IMR-90 (cell line): Measurements from ENCODE around the gene SLC1A7. TPM values are rescaled to one million over a fixed set of nuclear protein-coding genes. Genes with fewer than 3 reads are reported as not detected.
A peak's percentile ranks its signal among the peaks of the same experiment; 100 is the strongest.

Experiments
- ATAC-seq: fragments of 200-7000 bp; cut with Tn5 transposase; 2 replicates; pipeline ENCODE4 v1.9.1; 2020; ENCODE audit warnings: low read depth, mild to moderate bottlenecking, moderate library complexity
- BruUV-seq: library from RNA; stranded (reverse); fragments of 400-500 nt; replicated peaks from 2 replicates; lab custom pipeline; 2021; lab: Mats Ljungman, UMichigan
- CTCF ChIA-PET: fragments of 300-600 bp; formaldehyde crosslinking; extraction: SDS; loops from one replicate; lab custom pipeline; 2021; ENCODE audit warnings: antibody characterized with exemption; lab: Yijun Ruan, JAX
- POLR2A ChIA-PET: fragments of 300-600 bp; sonication (Branson Sonifier 250); formaldehyde crosslinking; loops from one replicate; lab custom pipeline; 2022; ENCODE audit warnings: antibody characterized with exemption; ENCODE audit not compliant: unreplicated experiment; lab: Charles Lee
- DNase-seq: peaks from one replicate; pipeline ENCODE4 v3.0.0; 2013
- H2AFZ ChIP-seq: replicated peaks from 2 replicates; pipeline ENCODE3; 2013; ENCODE audit warnings: low read length, mild to moderate bottlenecking; ENCODE audit not compliant: poor library complexity
- H2AK5ac ChIP-seq: 2 replicates; pipeline ENCODE4 v1.6.1; 2013; ENCODE audit warnings: low read depth, low read length, inconsistent platforms
- H2AK9ac ChIP-seq: replicated peaks from 2 replicates; pipeline ENCODE3; 2013; ENCODE audit warnings: mild to moderate bottlenecking, low read depth, low read length, moderate library complexity; ENCODE audit not compliant: poor library complexity
- H2BK120ac ChIP-seq: 2 replicates; pipeline ENCODE4 v1.6.1; 2013; ENCODE audit warnings: low read depth, low read length, inconsistent platforms
- H2BK15ac ChIP-seq: 3 replicates; pipeline ENCODE4 v1.6.1; 2013; ENCODE audit warnings: low read depth, low read length, inconsistent platforms
- H2BK20ac ChIP-seq: 2 replicates; pipeline ENCODE4 v1.6.1; 2013; ENCODE audit warnings: low read depth, mild to moderate bottlenecking, inconsistent platforms, low read length, moderate library complexity
- H2BK5ac ChIP-seq: 2 replicates; pipeline ENCODE4 v1.6.1; 2013; ENCODE audit warnings: mild to moderate bottlenecking, low read depth, low read length, inconsistent platforms; ENCODE audit not compliant: poor library complexity, severe bottlenecking
- H3K14ac ChIP-seq: replicated peaks from 2 replicates; pipeline ENCODE4 v1.6.1; 2013; ENCODE audit warnings: low read depth, low read length, inconsistent platforms
- H3K18ac ChIP-seq: 2 replicates; pipeline ENCODE4 v1.6.1; 2013; ENCODE audit warnings: low read depth, low read length, control low read depth
- H3K23ac ChIP-seq: 2 replicates; pipeline ENCODE4 v1.6.1; 2013; ENCODE audit warnings: low read depth, low read length, inconsistent platforms
- H3K27ac ChIP-seq: 2 replicates; pipeline ENCODE4 v1.5.1; 2013; ENCODE audit warnings: mild to moderate bottlenecking, control low read depth, low read length; ENCODE audit not compliant: insufficient read depth
- H3K27me3 ChIP-seq: 2 replicates; pipeline ENCODE4 v1.6.1; 2013; ENCODE audit warnings: low read length; ENCODE audit not compliant: control insufficient read depth, insufficient read depth
- H3K36me3 ChIP-seq: 2 replicates; pipeline ENCODE4 v1.6.1; 2013; ENCODE audit warnings: low read length, mixed read lengths; ENCODE audit not compliant: control insufficient read depth, insufficient read depth
- H3K4ac ChIP-seq: 2 replicates; pipeline ENCODE4 v1.6.1; 2013; ENCODE audit warnings: low read depth, low read length, inconsistent platforms
- H3K4me1 ChIP-seq: 2 replicates; pipeline ENCODE4 v1.6.1; 2013; ENCODE audit warnings: low read length, mixed read lengths; ENCODE audit not compliant: control insufficient read depth, insufficient read depth
- H3K4me2 ChIP-seq: 2 replicates; pipeline ENCODE4 v1.6.1; 2013; ENCODE audit warnings: low read depth, mild to moderate bottlenecking, control low read depth, low read length, moderate library complexity
- H3K4me3 ChIP-seq: 2 replicates; pipeline ENCODE4 v1.5.1; 2013; ENCODE audit warnings: low read depth, mild to moderate bottlenecking, control low read depth, low read length, moderate library complexity; ENCODE audit not compliant: insufficient read depth
- H3K56ac ChIP-seq: 2 replicates; pipeline ENCODE4 v1.6.1; 2013; ENCODE audit warnings: low read length, inconsistent platforms; ENCODE audit not compliant: insufficient read depth; ENCODE audit errors: extremely low read depth
- H3K79me1 ChIP-seq, 2 experiments: 2 replicates each; pipeline ENCODE4 v1.6.1; 2013; ENCODE audit warnings: low read length in 2 of 2, inconsistent platforms in 1 of 2, low read depth in 1 of 2
- H3K9ac ChIP-seq: 2 replicates; pipeline ENCODE4 v1.6.1; 2013; ENCODE audit warnings: low read depth, low read length, control low read depth
- H3K9me1 ChIP-seq: 2 replicates; pipeline ENCODE4 v1.6.1; 2013; ENCODE audit warnings: low read length, inconsistent platforms; ENCODE audit not compliant: insufficient read depth
- H3K9me3 ChIP-seq: 2 replicates; pipeline ENCODE4 v1.6.1; 2013; ENCODE audit warnings: low read length; ENCODE audit not compliant: control insufficient read depth, insufficient read depth
- H4K20me1 ChIP-seq: 2 replicates; pipeline ENCODE4 v1.6.1; 2013; ENCODE audit warnings: low read length, inconsistent platforms; ENCODE audit not compliant: insufficient read depth
- H4K5ac ChIP-seq: 2 replicates; pipeline ENCODE4 v1.6.1; 2013; ENCODE audit warnings: mild to moderate bottlenecking, low read depth, low read length, control low read depth
- H4K8ac ChIP-seq, 2 experiments: 2 replicates each; pipeline ENCODE4 v1.6.1; 2013; ENCODE audit warnings: low read depth in 2 of 2, low read length in 2 of 2, control low read depth in 1 of 2, inconsistent platforms in 1 of 2
- H4K91ac ChIP-seq: 2 replicates; pipeline ENCODE4 v1.6.1; 2013; ENCODE audit warnings: low read depth, low read length, inconsistent platforms; ENCODE audit not compliant: insufficient read depth
- BHLHE40 ChIP-seq: fragments of 150-350 bp; IDR thresholded peaks from 2 replicates; pipeline ENCODE4 v1.6.1; 2016; ENCODE audit warnings: mild to moderate bottlenecking, low read depth, low read length
- CEBPB ChIP-seq: IDR thresholded peaks from 2 replicates; pipeline ENCODE4 v1.6.1; 2012; ENCODE audit warnings: low read depth, low read length, improper control_type of control experiment
- CHD1 ChIP-seq: IDR thresholded peaks from 2 replicates; pipeline ENCODE4 v1.6.1; 2012; ENCODE audit warnings: low read depth, low read length, improper control_type of control experiment
- CTCF ChIP-seq: conservative IDR thresholded peaks from 2 replicates; pipeline ENCODE4 v1.5.1; 2012; ENCODE audit warnings: mild to moderate bottlenecking, low read depth, low read length, improper control_type of control experiment
- ELK1 ChIP-seq: fragments of 150-350 bp; IDR thresholded peaks from 2 replicates; pipeline ENCODE4 v1.6.1; 2016; ENCODE audit warnings: low read depth, mild to moderate bottlenecking, low read length, moderate library complexity, borderline replicate concordance
- FOS ChIP-seq: fragments of 150-350 bp; IDR thresholded peaks from 2 replicates; pipeline ENCODE4 v1.6.1; 2016; ENCODE audit warnings: low read depth, low read length
- MAFK ChIP-seq: IDR thresholded peaks from 2 replicates; pipeline ENCODE4 v1.6.1; 2012; ENCODE audit warnings: low read depth, low read length, improper control_type of control experiment
- MAZ ChIP-seq: IDR thresholded peaks from 2 replicates; pipeline ENCODE4 v1.6.1; 2012; ENCODE audit warnings: low read depth, mild to moderate bottlenecking, low read length, improper control_type of control experiment, moderate library complexity, borderline replicate concordance
- MXI1 ChIP-seq: IDR thresholded peaks from 2 replicates; pipeline ENCODE4 v1.6.1; 2012; ENCODE audit warnings: low read depth, mild to moderate bottlenecking, low read length, moderate library complexity, borderline replicate concordance
- POLR2A ChIP-seq: IDR thresholded peaks from 2 replicates; pipeline ENCODE4 v1.6.1; 2012; ENCODE audit warnings: mild to moderate bottlenecking, low read depth, low read length
- RAD21 ChIP-seq: IDR thresholded peaks from 2 replicates; pipeline ENCODE4 v1.6.1; 2012; ENCODE audit warnings: low read length, improper control_type of control experiment
- RCOR1 ChIP-seq: IDR thresholded peaks from 2 replicates; pipeline ENCODE4 v1.6.1; 2012; ENCODE audit warnings: mild to moderate bottlenecking, low read length, improper control_type of control experiment; ENCODE audit not compliant: insufficient replicate concordance
- RFX5 ChIP-seq: IDR thresholded peaks from 2 replicates; pipeline ENCODE4 v1.8.0; 2012; ENCODE audit warnings: low read depth, mild to moderate bottlenecking, low read length, moderate library complexity
- SMC3 ChIP-seq: fragments of 150-350 bp; IDR thresholded peaks from 2 replicates; pipeline ENCODE4 v1.6.1; 2016; ENCODE audit warnings: low read depth, mild to moderate bottlenecking, antibody characterized with exemption, low read length, moderate library complexity
- USF2 ChIP-seq: fragments of 150-350 bp; IDR thresholded peaks from 2 replicates; pipeline ENCODE4 v1.6.1; 2017; ENCODE audit warnings: mild to moderate bottlenecking, antibody characterized with exemption, low read length, low read depth
- WGBS, 2 experiments: methylation state at CpG; one replicate each; pipeline versions ENCODE4 v1.1.5 to v1.1.7; 2013; ENCODE audit warnings: missing lambda C conversion rate in 2 of 2; ENCODE audit not compliant: insufficient read length in 1 of 2; ENCODE audit errors: extremely low coverage in 2 of 2; 5-methylcytosine and 5-hydroxymethylcytosine counted together
- dilution Hi-C: fragments of 300-500 bp; cut with HindIII; formaldehyde crosslinking; loops from one replicate; pipeline ENCODE4 v1.14.3; 2018; ENCODE audit warnings: low sequenced_read_pairs; ENCODE audit not compliant: unreplicated experiment
- in situ Hi-C: fragments of 300-500 bp; cut with MboI; formaldehyde crosslinking; loops from 3 replicates; pipeline ENCODE4 v1.14.3; 2019; ENCODE audit warnings: low sequenced_read_pairs, inconsistent platforms, mixed read lengths
- intact Hi-C: fragments of 100-400 bp; cut with micrococcal nuclease; formaldehyde crosslinking; loops from 2 replicates; pipeline ENCODE4 v1.10.0; 2022
- polyA plus RNA-seq, 3 experiments: library from polyadenylated mRNA; depleted of rRNA; stranded (reverse); fragments of >200 nt; gene quantifications; 2 replicates each; pipeline ENCODE4 v1.2.3, GENCODE V29; 2012; ENCODE audit warnings: low replicate concordance in 1 of 3
- total RNA-seq: library from RNA; depleted of rRNA; stranded (reverse); fragments of >200 nt; gene quantifications from 2 replicates; pipeline ENCODE4 v1.2.3, GENCODE V29; 2012

SLC1A7 gene
- total and polyA plus RNA-seq, 2 of the 4 experiments (the other 2 are of a cell fraction): 0.05 TPM; not detected in 1

- Histone ChIP-seq H3K79me1 (no peaks in the 10 kb centered on the region), H4K20me1 (no peaks in the 10 kb centered on the region), H3K27ac (peak overlapping the region; percentile 94; the same call in 1 of the 2 replicates), H3K4me2 (no peak overlapping the region), H3K4me3 (no peak overlapping the region), H2AK9ac (peak overlapping the region; percentile 57), H3K18ac (peak overlapping the region; percentile 94), H4K5ac (peak overlapping the region; percentile 86), H2BK5ac (peak overlapping the region; percentile 98), H2BK120ac (peak overlapping the region; percentile 100), H3K23ac (peak overlapping the region; percentile 57; the same call in 1 of the 2 replicates), H3K9me1 (peaks cover 17% of the 10 kb centered on the region), H2BK15ac (peak overlapping the region; percentile 94), H3K56ac (peak overlapping the region; percentile 93; the same call in 1 of the 2 replicates), H3K14ac (peak overlapping the region; percentile 93), H3K9ac (no peak overlapping the region), H3K27me3 (no peaks in the 10 kb centered on the region), H3K4me1 (peaks cover 32% of the 10 kb centered on the region), H2BK20ac (peak overlapping the region; percentile 98), H3K36me3 (no peaks in the 10 kb centered on the region), H2AK5ac (peak overlapping the region; percentile 72), H4K8ac (peak overlapping the region; percentile 65 to 97), H3K9me3 (no peaks in the 10 kb centered on the region), H3K4ac (peak overlapping the region; percentile 99), H2AFZ (peak overlapping the region; percentile 5), H4K91ac (peak overlapping the region; percentile 98)
- dilution Hi-C loops (no loop called here), intact Hi-C loops (loop anchor here (5.0 kb wide), 1 partner anchor 38 kb away; no protein-coding TSS in a partner anchor), in situ Hi-C loops (no loop called here)
- ChIA-PET POLR2A (interaction anchor here (0.5 to 1.7 kb wide), 3 partner anchors 10 to 51 kb away, joined by 3 to 7 read pairs (median 4); no protein-coding TSS in a partner anchor), CTCF (no interaction called here)
- TF ChIP-seq CEBPB (no peak), BHLHE40 (no peak), USF2 (no peak), MAFK (no peak), RFX5 (no peak), FOS (no peak), MXI1 (no peak), SMC3 (no peak), ELK1 (no peak), RCOR1 (no peak), RAD21 (no peak), POLR2A (no peak), MAZ (no peak), CTCF (no peak), CHD1 (no peak)
- no peak for ATAC-seq
- WGBS, 2 experiments: 82% methylated on average over 3 of the region's 11 CpGs; no CpG with 5 or more reads in 1 of the 2 experiments
- no peak for DNase-seq
- BruUV-seq: no TSS peak
Measured at GRCh38 chr1:53145051-53145600, 2.7 kb upstream of the SLC1A7 start.
